HG03469 (cell line): Measurements from ENCODE around the gene GPR153.
"Not testable (repeated sequence)": the region's sequence is repeated elsewhere in the genome, so short reads cannot be mapped to it uniquely, and the experiment has no call there.

Experiments used
- ATAC-seq: cut with Tn5 transposase; IDR thresholded peaks from one replicate; pipeline ENCODE4 v1.9.1; 2021; ENCODE audit warnings: mild to moderate bottlenecking, moderate library complexity, moderate number of reproducible peaks; ENCODE audit not compliant: unreplicated experiment

The GPR153 gene

GRCh38 chr1:6260961-6261614 lies at the start of gene GPR153:
Gene GPR153, minus strand, starts transcription at chr1:6261098. Its CDS starts 6,193 bp downstream, at chr1:6254905.
- ATAC-seq = no peak

GRCh38 chr1:6310116-6310848 lies 49.4 kb upstream of the GPR153 start:
- ATAC-seq = no peak

GRCh38 chr1:6309564-6309963 lies 48.7 kb upstream of the GPR153 start:
- no peak for ATAC-seq

GRCh38 chr1:6308449-6308848 lies 47.6 kb upstream of the GPR153 start:
- ATAC-seq = no peak

- ATAC-seq = not testable (repeated sequence)
Measured at GRCh38 chr1:6307682-6308081, 46.8 kb upstream of the GPR153 start.

- ATAC-seq = no peak
Measured at GRCh38 chr1:6307099-6307498, 46.2 kb upstream of the GPR153 start.

GRCh38 chr1:6303397-6304012 lies 42.6 kb upstream of the GPR153 start:
- no peak for ATAC-seq

GRCh38 chr1:6302568-6302967 lies 41.7 kb upstream of the GPR153 start:
- ATAC-seq = no peak

- no peak for ATAC-seq
Measured at GRCh38 chr1:6301526-6301925, 40.6 kb upstream of the GPR153 start.

GRCh38 chr1:6300342-6301048 lies 39.6 kb upstream of the GPR153 start:
- ATAC-seq = no peak

GRCh38 chr1:6299557-6300165 lies 38.8 kb upstream of the GPR153 start:
- ATAC-seq = no peak

GRCh38 chr1:6298940-6299465 lies 38.1 kb upstream of the GPR153 start:
- no peak for ATAC-seq

GRCh38 chr1:6298530-6298929 lies 37.6 kb upstream of the GPR153 start:
- ATAC-seq = no peak

- ATAC-seq = no peak
Measured at GRCh38 chr1:6295910-6296309, 35.0 kb upstream of the GPR153 start.

- no peak for ATAC-seq
Measured at GRCh38 chr1:6294890-6295556, 34.1 kb upstream of the GPR153 start.

- ATAC-seq = no peak
Measured at GRCh38 chr1:6294080-6294889, 33.4 kb upstream of the GPR153 start.

GRCh38 chr1:6292102-6292501 lies 31.2 kb upstream of the GPR153 start:
- ATAC-seq = no peak

GRCh38 chr1:6288665-6289064 lies 27.8 kb upstream of the GPR153 start:
- no peak for ATAC-seq

GRCh38 chr1:6288026-6288425 lies 27.1 kb upstream of the GPR153 start:
- no peak for ATAC-seq
